ENCODE results near the gene ZNF536. TPM values are rescaled to one million over a fixed set of nuclear protein-coding genes. Genes with fewer than 3 reads are reported as not detected.

The ZNF536 gene
- total RNA-seq, 1 experiment from 2014 or later, result not detected

DNA sequence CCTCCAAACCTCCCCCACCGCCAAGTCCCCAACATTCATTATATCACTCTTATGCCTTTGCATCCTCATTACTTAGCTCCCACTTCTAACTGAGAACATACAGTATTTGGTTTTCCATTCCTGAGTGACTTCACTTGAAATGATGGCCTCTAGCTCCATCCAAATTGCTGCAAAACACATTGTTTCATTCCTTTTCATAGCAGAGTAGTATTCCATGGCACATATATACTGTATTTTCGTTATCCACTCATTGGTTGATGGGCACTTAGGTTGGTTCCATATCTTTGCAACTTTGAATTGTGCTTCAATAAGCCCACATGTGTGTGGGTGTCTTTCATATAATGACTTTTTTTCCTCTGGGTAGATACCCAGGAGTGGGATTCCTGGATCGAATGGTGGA, 233.1 kb downstream of the ZNF536 start:
- no peaks in the 10 kb centered on the region for H3F3A ChIP-seq (ENCODE audit: low read length, unreplicated experiment)
- POLR2A ChIA-PET (ENCODE audit: unreplicated experiment), result no interaction called here
- H3K9ac ChIP-seq (ENCODE audit: low read length), result no peak overlapping the region
- CTCF ChIA-PET, result no interaction called here
- H3K9me3 ChIP-seq (ENCODE audit: low read length), result no peaks in the 10 kb centered on the region
- no peaks in the 10 kb centered on the region for H3K27me3 ChIP-seq (ENCODE audit: low read length)
- H4K20me1 ChIP-seq (ENCODE audit: low read length), result no peaks in the 10 kb centered on the region
- H3K27ac ChIP-seq (ENCODE audit: low read length), result no peak overlapping the region
- no peaks in the 10 kb centered on the region for H3K36me3 ChIP-seq (ENCODE audit: low read depth, low read length)
- H3K4me3 ChIP-seq (ENCODE audit: low read length), result no peak overlapping the region
- no peak overlapping the region for H2AFZ ChIP-seq (ENCODE audit: low read length)
- no peaks in the 10 kb centered on the region for H3K9me2 ChIP-seq (replicated peaks; ENCODE audit: low read length)
- no peaks in the 10 kb centered on the region for H3K79me2 ChIP-seq (ENCODE audit: low read length)
- ATAC-seq (no peak), DNase-seq (no peak)
- no peaks in the 10 kb centered on the region for H3K4me1 ChIP-seq (ENCODE audit: insufficient read depth, low read length)
- TF ChIP-seq EZH2phosphoT487 (IDR thresholded peaks at IDR 0.05; ENCODE audit: borderline replicate concordance, low read length) (no peak), EZH2 (IDR thresholded peaks at IDR 0.05; ENCODE audit: low read length, unreplicated experiment) (no peak), CTCF (conservative IDR thresholded peaks at IDR 0.05; ENCODE audit: low read depth, low read length) (no peak)
- intact Hi-C loops (cut with micrococcal nuclease), result no loop called here
- no peak overlapping the region for H3K4me2 ChIP-seq (ENCODE audit: low read length)
- BruUV-seq (replicated peaks), result no TSS peak

- no peak overlapping the region for H3K4me3 ChIP-seq (ENCODE audit: low read length)
- no peaks in the 10 kb centered on the region for H3K27me3 ChIP-seq (ENCODE audit: low read length)
- H3K27ac ChIP-seq (ENCODE audit: low read length), result no peak overlapping the region
- no peaks in the 10 kb centered on the region for H3F3A ChIP-seq (ENCODE audit: low read length, unreplicated experiment)
- no TSS peak for BruUV-seq (replicated peaks)
- no peaks in the 10 kb centered on the region for H4K20me1 ChIP-seq (ENCODE audit: low read length)
- H3K4me2 ChIP-seq (ENCODE audit: low read length), result no peak overlapping the region
- no peak for TF ChIP-seq EZH2 (IDR thresholded peaks at IDR 0.05; ENCODE audit: low read length, unreplicated experiment)
- intact Hi-C loops (cut with micrococcal nuclease), result no loop called here
- DNase-seq, result no peak
- POLR2A ChIA-PET (ENCODE audit: unreplicated experiment), result no interaction called here
- CTCF ChIA-PET, result no interaction called here
- no peaks in the 10 kb centered on the region for H3K9me3 ChIP-seq (ENCODE audit: low read length)
- no peaks in the 10 kb centered on the region for H3K79me2 ChIP-seq (ENCODE audit: low read length)
- H2AFZ ChIP-seq (ENCODE audit: low read length), result no peak overlapping the region
- no peaks in the 10 kb centered on the region for H3K4me1 ChIP-seq (ENCODE audit: insufficient read depth, low read length)
- H3K9ac ChIP-seq (ENCODE audit: low read length), result no peak overlapping the region
- no peak for ATAC-seq
- H3K36me3 ChIP-seq (ENCODE audit: low read depth, low read length), result no peaks in the 10 kb centered on the region
- no peaks in the 10 kb centered on the region for H3K9me2 ChIP-seq (replicated peaks; ENCODE audit: low read length)
Measured at GRCh38 chr19:30606114-30607050, 234.2 kb downstream of the ZNF536 start.
